MG63 (cell line): ENCODE results near the gene GNL2. TPM values are rescaled to one million over a fixed set of nuclear protein-coding genes. Genes with fewer than 3 reads are reported as not detected.

Source experiments
- DNase-seq: peaks from one replicate; pipeline ENCODE4 v3.0.0-alpha.2; 2020
- H3K27me3 ChIP-seq: fragments of 250-450 bp; sonication (Bioruptor Pico); 2 replicates; pipeline ENCODE4 v1.5.1; 2020; ENCODE audit warnings: mild to moderate bottlenecking, moderate library complexity
- H3K36me3 ChIP-seq: fragments of 250-450 bp; sonication (Bioruptor Pico); 2 replicates; pipeline ENCODE4 v1.5.1; 2020; ENCODE audit warnings: mild to moderate bottlenecking, moderate library complexity
- H3K4me3 ChIP-seq: fragments of 250-450 bp; sonication (Bioruptor Pico); 2 replicates; pipeline ENCODE4 v1.5.1; 2020; ENCODE audit warnings: mild to moderate bottlenecking, moderate library complexity
- H3K9me3 ChIP-seq: fragments of 250-450 bp; sonication (Bioruptor Pico); 2 replicates; pipeline ENCODE4 v1.5.1; 2020; ENCODE audit warnings: mild to moderate bottlenecking, moderate library complexity
- total RNA-seq: library from RNA; depleted of rRNA; stranded (reverse); fragments of >200 nt; shearing (Covaris generic); gene quantifications from 2 replicates; pipeline ENCODE4 v1.2.3, GENCODE V29; 2014; ENCODE audit warnings: low replicate concordance; rRNA removed

The GNL2 gene
- 66.5 and 126 TPM in 2 replicates for total RNA-seq

GRCh38 chr1:37595440-37596181 lies at the start of gene GNL2:
Gene GNL2, minus strand, starts transcription at chr1:37595937. Its CDS starts 115 bp downstream, at chr1:37595822.
- peak within 1 kb of the TSS; percentile 92 for H3K4me3 ChIP-seq
- no peaks in the 10 kb centered on the region for H3K27me3 ChIP-seq
- no peaks in the 10 kb centered on the region for H3K9me3 ChIP-seq
- DNase-seq, result peak; percentile 97
- peaks cover 34% of the 10 kb centered on the region for H3K36me3 ChIP-seq

GRCh38 chr1:37641059-37641458 lies 45.3 kb upstream of the GNL2 start:
- Histone ChIP-seq H3K36me3 (no peaks in the 10 kb centered on the region), H3K9me3 (peaks cover 3% of the 10 kb centered on the region; the same call in 1 of the 2 replicates), H3K4me3 (no peak overlapping the region), H3K27me3 (peaks cover 8% of the 10 kb centered on the region)
- no peak for DNase-seq

- Histone ChIP-seq H3K4me3 (no peak overlapping the region), H3K9me3 (peaks cover 2% of the 10 kb centered on the region; the same call in 1 of the 2 replicates), H3K36me3 (no peaks in the 10 kb centered on the region), H3K27me3 (peaks cover 48% of the 10 kb centered on the region)
- no peak for DNase-seq
These were observed 40.7 kb upstream of the GNL2 start for GRCh38 chr1:37636435-37636834.

- H3K4me3 ChIP-seq, result no peak overlapping the region
- H3K27me3 ChIP-seq, result peaks cover 48% of the 10 kb centered on the region
- H3K9me3 ChIP-seq, result no peaks in the 10 kb centered on the region
- no peak for DNase-seq
- H3K36me3 ChIP-seq, result no peaks in the 10 kb centered on the region
These were observed 39.5 kb upstream of the GNL2 start for GRCh38 chr1:37634992-37635902.

- no peaks in the 10 kb centered on the region for H3K9me3 ChIP-seq
- H3K4me3 ChIP-seq, result no peak within 1 kb of the TSS; the same call in 1 of the 2 replicates
- peaks cover 48% of the 10 kb centered on the region for H3K27me3 ChIP-seq
- peak; percentile 26 for DNase-seq
- no peaks in the 10 kb centered on the region for H3K36me3 ChIP-seq
These were observed 38.7 kb upstream of the GNL2 start, which contains the start of gene RSPO1 for GRCh38 chr1:37634244-37634991. Gene RSPO1, minus strand, starts transcription at chr1:37634892. Its CDS starts 5,231 bp downstream, at chr1:37629661.

GRCh38 chr1:37633938-37634243 lies 38.2 kb upstream of the GNL2 start:
- peaks cover 48% of the 10 kb centered on the region for H3K27me3 ChIP-seq
- no peaks in the 10 kb centered on the region for H3K9me3 ChIP-seq
- H3K36me3 ChIP-seq, result no peaks in the 10 kb centered on the region
- no peak for DNase-seq
- no peak overlapping the region for H3K4me3 ChIP-seq

GRCh38 chr1:37633040-37633937 lies 37.6 kb upstream of the GNL2 start:
- DNase-seq, result no peak
- Histone ChIP-seq H3K27me3 (peaks cover 48% of the 10 kb centered on the region), H3K9me3 (no peaks in the 10 kb centered on the region), H3K4me3 (no peak overlapping the region), H3K36me3 (no peaks in the 10 kb centered on the region)

- Histone ChIP-seq H3K9me3 (no peaks in the 10 kb centered on the region), H3K4me3 (no peak overlapping the region), H3K36me3 (no peaks in the 10 kb centered on the region), H3K27me3 (peaks cover 42% of the 10 kb centered on the region)
- no peak for DNase-seq
These were observed 35.3 kb upstream of the GNL2 start for GRCh38 chr1:37631036-37631435.

GRCh38 chr1:37630426-37631028 lies 34.8 kb upstream of the GNL2 start:
- H3K9me3 ChIP-seq, result no peaks in the 10 kb centered on the region
- H3K4me3 ChIP-seq, result no peak overlapping the region
- peaks cover 37% of the 10 kb centered on the region for H3K27me3 ChIP-seq
- no peaks in the 10 kb centered on the region for H3K36me3 ChIP-seq
- no peak for DNase-seq

GRCh38 chr1:37629726-37630425 lies 34.1 kb upstream of the GNL2 start:
- H3K36me3 ChIP-seq, result no peaks in the 10 kb centered on the region
- H3K27me3 ChIP-seq, result peaks cover 30% of the 10 kb centered on the region
- no peak overlapping the region for H3K4me3 ChIP-seq
- H3K9me3 ChIP-seq, result no peaks in the 10 kb centered on the region
- DNase-seq, result no peak

- Histone ChIP-seq H3K27me3 (peaks cover 22% of the 10 kb centered on the region), H3K9me3 (no peaks in the 10 kb centered on the region), H3K4me3 (no peak overlapping the region), H3K36me3 (no peaks in the 10 kb centered on the region)
- no peak for DNase-seq
These were observed 33.3 kb upstream of the GNL2 start for GRCh38 chr1:37629008-37629407.

- Histone ChIP-seq H3K36me3 (no peaks in the 10 kb centered on the region), H3K9me3 (no peaks in the 10 kb centered on the region), H3K4me3 (no peak overlapping the region), H3K27me3 (peaks cover 12% of the 10 kb centered on the region)
- DNase-seq, result no peak
These were observed 32.4 kb upstream of the GNL2 start for GRCh38 chr1:37628026-37628556.

- peaks cover 3% of the 10 kb centered on the region for H3K27me3 ChIP-seq
- no peak overlapping the region for H3K4me3 ChIP-seq
- no peaks in the 10 kb centered on the region for H3K36me3 ChIP-seq
- no peak for DNase-seq
- H3K9me3 ChIP-seq, result no peaks in the 10 kb centered on the region
These were observed 26.4 kb upstream of the GNL2 start for GRCh38 chr1:37622131-37622530.

GRCh38 chr1:37621326-37621870 lies 25.7 kb upstream of the GNL2 start:
- peaks cover 5% of the 10 kb centered on the region for H3K27me3 ChIP-seq
- DNase-seq, result no peak

GRCh38 chr1:37620707-37621106 lies 25.0 kb upstream of the GNL2 start:
- DNase-seq, result no peak
- no peaks in the 10 kb centered on the region for H3K9me3 ChIP-seq
- no peaks in the 10 kb centered on the region for H3K36me3 ChIP-seq
- H3K4me3 ChIP-seq, result no peak overlapping the region
- peaks cover 6% of the 10 kb centered on the region for H3K27me3 ChIP-seq

More at GRCh38 chr1:37621326-37621870, 25.7 kb upstream of the GNL2 start:
- no peaks in the 10 kb centered on the region for H3K9me3 ChIP-seq
- no peak overlapping the region for H3K4me3 ChIP-seq
- no peaks in the 10 kb centered on the region for H3K36me3 ChIP-seq
